Thyroid gland (tissue), 4 donors: ENCODE results near the gene PANK1.

ENCODE experiments used
- CTCF ChIP-seq, 6 experiments: fragments of 200-600 bp in 3 of 6; fragments of 450-650 bp in 3 of 6; sonication (generic) in 3 of 6; IDR thresholded peaks; one replicate each; pipeline ENCODE4 v1.5.1; 2016 to 2019; ENCODE audit warnings: antibody characterized with exemption in 6 of 6, mild to moderate bottlenecking in 2 of 6, inconsistent platforms in 1 of 6, moderate library complexity in 1 of 6
- POLR2A ChIP-seq, 2 donors: fragments of 450-650 bp; IDR thresholded peaks; one replicate each; pipeline ENCODE4 v1.6.1; 2017; ENCODE audit warnings: antibody characterized with exemption in 2 of 2, mild to moderate bottlenecking in 2 of 2, moderate library complexity in 1 of 2

- TF ChIP-seq CTCF (IDR thresholded peaks at IDR 0.05) (no peak), POLR2A (IDR thresholded peaks at IDR 0.05) (no peak)
These were observed 14.4 kb upstream of the PANK1 start for GRCh38 chr10:89659143-89660131.
